Gastrocnemius medialis (tissue), 4 donors: ENCODE data around the gene FSTL1.

Experiments
- POLR2A ChIP-seq, 2 donors: fragments of 450-650 bp; IDR thresholded peaks; one replicate each; pipeline ENCODE4 v1.6.1; 2017; ENCODE audit warnings: antibody characterized with exemption in 2 of 2, mild to moderate bottlenecking in 2 of 2, moderate library complexity in 2 of 2
- TF ChIP-seq, protein P1 (sequence below), 5 experiments: fragments of 450-650 bp in 3 of 5; fragments of 200-600 bp in 2 of 5; sonication (generic) in 2 of 5; IDR thresholded peaks in 4 of 5; conservative IDR thresholded peaks in 1 of 5; 1 replicate in 4 of 5; 2 replicates in 1 of 5; pipeline ENCODE4 v1.5.1; 2016 to 2019; ENCODE audit warnings: antibody characterized with exemption in 5 of 5, mild to moderate bottlenecking in 3 of 5, moderate library complexity in 3 of 5

- TF ChIP-seq, protein P1, sequence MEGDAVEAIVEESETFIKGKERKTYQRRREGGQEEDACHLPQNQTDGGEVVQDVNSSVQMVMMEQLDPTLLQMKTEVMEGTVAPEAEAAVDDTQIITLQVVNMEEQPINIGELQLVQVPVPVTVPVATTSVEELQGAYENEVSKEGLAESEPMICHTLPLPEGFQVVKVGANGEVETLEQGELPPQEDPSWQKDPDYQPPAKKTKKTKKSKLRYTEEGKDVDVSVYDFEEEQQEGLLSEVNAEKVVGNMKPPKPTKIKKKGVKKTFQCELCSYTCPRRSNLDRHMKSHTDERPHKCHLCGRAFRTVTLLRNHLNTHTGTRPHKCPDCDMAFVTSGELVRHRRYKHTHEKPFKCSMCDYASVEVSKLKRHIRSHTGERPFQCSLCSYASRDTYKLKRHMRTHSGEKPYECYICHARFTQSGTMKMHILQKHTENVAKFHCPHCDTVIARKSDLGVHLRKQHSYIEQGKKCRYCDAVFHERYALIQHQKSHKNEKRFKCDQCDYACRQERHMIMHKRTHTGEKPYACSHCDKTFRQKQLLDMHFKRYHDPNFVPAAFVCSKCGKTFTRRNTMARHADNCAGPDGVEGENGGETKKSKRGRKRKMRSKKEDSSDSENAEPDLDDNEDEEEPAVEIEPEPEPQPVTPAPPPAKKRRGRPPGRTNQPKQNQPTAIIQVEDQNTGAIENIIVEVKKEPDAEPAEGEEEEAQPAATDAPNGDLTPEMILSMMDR (IDR thresholded peaks at IDR 0.05 in 4 of 5, conservative IDR thresholded peaks at IDR 0.05 in 1 of 5) = no peak
- peak; percentile 36 to 46 for TF ChIP-seq POLR2A (IDR thresholded peaks at IDR 0.05)
Observed at GRCh38 chr3:120450600-120451271, at the start of gene FSTL1.
